Ovary (tissue), 3 donors: Measurements from ENCODE around the gene HTRA2.

ENCODE experiments used
- CTCF ChIP-seq, 3 donors: fragments of 450-650 bp in 2 of 3; fragments of 200-600 bp in 1 of 3; IDR thresholded peaks; one replicate each; pipeline versions ENCODE4 v1.5.1 to v1.8.0; 2016 to 2022; ENCODE audit warnings: antibody characterized with exemption in 3 of 3, mild to moderate bottlenecking in 1 of 3
- POLR2A ChIP-seq: fragments of 450-650 bp; IDR thresholded peaks from one replicate; pipeline ENCODE4 v1.6.1; 2017; ENCODE audit warnings: antibody characterized with exemption, mild to moderate bottlenecking, moderate library complexity
- donor health status: DM: no; HTN: no; CAD: no.

- TF ChIP-seq CTCF (IDR thresholded peaks at IDR 0.05) (no peak), POLR2A (no peak)
Observed at GRCh38 chr2:74551530-74551929, 21.8 kb downstream of the HTRA2 start.
